Stimulated activated CD8-positive, alpha-beta memory T cell treated with anti-CD3 and anti-CD28 coated beads, Interleukin-12 subunit alpha, Interleukin-12 subunit beta, amount 100 ng/mL, for 24 hours (primary cell): ENCODE results near the gene TNS2.
"Not testable (repeated sequence)": the region's sequence is repeated elsewhere in the genome, so short reads cannot be mapped to it uniquely, and the experiment has no call there.

Source experiments
- DNase-seq: peaks from one replicate; pipeline ENCODE4 v3.0.0-alpha.2; 2020; ENCODE audit errors: extremely low read depth

TNS2 gene

GRCh38 chr12:53095596-53095895 lies 45.7 kb downstream of the TNS2 start:
- not testable (repeated sequence) for DNase-seq

- no peak for DNase-seq
Measured at GRCh38 chr12:53096089-53096741, 46.4 kb downstream of the TNS2 start.

DNA sequence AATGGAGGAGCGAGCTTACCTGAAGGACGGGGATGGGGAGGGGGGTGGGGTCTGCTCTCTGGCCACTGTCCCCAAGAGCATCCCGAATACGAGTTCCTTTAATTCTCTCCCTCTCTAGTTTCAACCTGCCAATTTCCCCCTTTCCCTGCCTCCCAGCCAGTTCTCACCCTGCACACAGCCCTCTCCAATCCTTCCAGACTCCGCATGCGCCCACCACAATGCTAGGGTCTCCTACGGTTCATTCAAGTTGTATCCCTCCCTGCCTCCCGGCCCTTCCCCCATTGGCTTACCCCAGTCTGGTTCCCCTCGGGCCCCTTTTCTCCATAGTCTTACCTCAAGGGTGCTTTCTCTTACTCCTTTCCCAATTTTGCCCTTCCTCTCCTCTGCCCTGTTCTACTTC lies 46.9 kb downstream of the TNS2 start:
- no peak for DNase-seq

- DNase-seq: no peak
Measured at GRCh38 chr12:53097207-53097563, 47.3 kb downstream of the TNS2 start.

- no peak for DNase-seq
Measured at GRCh38 chr12:53097564-53098353, 47.9 kb downstream of the TNS2 start, which contains the start of gene IGFBP6. Gene IGFBP6 (plus strand): TSS chr12:53097667. CDS start chr12:53097718, 51 bp downstream.

DNA sequence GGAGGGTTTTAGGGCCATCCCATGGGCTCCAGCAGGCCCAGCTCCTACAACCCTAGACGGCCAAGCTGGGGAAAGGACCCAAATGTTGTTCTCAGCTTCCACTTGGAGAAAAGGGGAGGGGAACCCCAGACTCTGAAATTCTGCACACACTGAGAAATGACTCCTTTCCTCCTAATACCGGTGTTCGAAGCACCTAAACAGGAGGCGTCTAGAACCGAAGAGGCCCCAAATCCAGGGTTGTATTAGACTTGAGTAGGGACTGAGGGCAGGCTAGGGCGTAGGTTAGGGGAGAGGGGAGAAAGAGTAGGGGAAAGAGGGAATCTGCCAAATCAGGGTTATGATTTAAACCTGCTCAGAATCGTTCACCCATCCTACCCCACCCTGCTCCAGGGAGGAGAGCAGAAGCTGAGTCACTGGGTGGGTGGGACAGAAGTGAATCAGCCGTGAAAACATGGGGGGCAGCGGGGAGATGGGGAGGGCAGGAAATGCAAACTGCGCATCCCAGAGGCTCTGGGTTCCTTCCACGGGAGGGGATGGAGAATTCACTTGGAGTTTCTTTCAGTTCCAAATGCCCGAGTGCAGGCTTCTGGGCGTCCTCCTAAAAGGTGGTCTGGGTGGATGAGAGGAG lies 48.6 kb downstream of the TNS2 start:
- no peak for DNase-seq

DNA sequence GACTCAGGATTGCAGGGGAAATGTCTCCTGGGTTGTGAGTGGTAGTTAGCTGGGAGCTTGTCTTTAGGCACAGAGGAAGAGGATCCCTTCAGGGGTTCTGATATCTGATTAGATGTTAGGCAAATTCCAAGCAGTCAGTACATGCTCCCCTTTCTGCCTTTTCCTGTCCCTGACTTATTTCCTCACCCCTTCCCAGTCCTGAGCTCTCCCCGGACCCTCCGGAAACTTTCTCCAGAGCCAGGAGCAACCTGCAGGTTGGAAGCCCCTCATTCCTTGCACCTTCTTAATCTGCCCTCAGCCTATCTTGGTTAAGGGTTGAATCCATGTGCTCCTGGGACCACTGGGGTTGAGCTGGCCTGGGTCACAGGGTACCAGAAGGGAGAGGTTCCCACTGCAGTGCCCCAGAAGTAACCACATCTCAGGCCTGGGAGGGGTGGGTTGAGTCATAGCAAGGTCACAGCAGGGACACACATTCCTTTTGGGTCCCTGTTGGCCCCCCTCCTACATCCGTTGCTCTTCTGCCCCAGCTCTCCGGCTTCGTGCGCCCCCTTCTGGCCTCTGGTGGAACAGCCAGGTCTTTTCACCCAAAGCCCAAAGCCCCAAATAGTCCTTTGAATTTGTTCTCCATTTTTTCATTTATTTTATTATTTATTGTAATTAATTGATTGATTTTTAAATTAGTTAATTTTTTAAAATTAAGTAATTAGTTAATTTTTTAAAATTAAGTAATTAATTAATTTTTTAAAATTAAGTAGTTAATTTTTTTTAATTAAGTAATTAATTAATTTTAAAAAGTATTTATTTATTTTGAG lies 49.4 kb downstream of the TNS2 start:
- DNase-seq: peak; percentile 76

DNA sequence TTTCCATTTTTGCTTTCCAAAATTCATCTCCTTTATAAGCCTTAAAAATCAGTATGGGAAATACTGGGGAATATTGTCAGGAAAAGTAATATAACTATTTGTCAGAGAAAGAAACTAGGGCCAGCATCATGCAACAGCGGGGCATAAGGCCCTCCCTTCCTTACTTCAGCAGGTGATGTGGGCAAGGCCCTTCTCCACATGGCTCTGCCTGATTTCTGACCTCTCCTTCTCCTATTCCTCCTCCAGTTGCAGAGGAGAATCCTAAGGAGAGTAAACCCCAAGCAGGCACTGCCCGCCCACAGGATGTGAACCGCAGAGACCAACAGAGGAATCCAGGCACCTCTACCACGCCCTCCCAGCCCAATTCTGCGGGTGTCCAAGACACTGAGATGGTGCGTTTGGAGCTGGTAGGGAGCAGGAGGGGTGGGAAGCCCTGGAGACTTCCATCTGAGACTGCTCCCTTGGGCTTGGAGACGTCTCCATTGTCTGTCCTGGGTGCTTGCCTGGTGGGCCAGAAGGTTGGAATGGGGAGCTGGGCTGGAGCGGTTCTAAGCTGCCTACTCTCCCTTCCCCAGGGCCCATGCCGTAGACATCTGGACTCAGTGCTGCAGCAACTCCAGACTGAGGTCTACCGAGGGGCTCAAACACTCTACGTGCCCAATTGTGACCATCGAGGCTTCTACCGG lies 50.7 kb downstream of the TNS2 start:
- no peak for DNase-seq

DNA sequence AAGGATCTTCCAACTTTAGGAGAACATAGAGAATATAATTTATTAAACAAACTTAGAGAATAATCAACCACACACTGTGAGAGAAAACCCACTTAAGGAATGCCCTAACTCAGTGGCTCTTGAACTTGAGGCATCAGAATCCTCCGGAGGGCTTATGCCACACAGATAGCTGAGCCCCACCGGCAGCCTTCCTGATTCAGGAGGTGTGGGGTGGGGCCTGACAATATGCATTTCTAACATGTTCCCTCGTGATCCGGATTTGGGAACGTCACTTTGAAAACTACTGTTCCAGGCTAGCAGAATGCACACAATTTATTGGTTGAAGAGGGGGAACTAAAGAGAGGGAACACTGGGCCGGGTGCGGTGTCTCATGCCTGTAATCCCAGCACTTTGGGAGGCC lies 51.4 kb downstream of the TNS2 start:
- no peak for DNase-seq

DNA sequence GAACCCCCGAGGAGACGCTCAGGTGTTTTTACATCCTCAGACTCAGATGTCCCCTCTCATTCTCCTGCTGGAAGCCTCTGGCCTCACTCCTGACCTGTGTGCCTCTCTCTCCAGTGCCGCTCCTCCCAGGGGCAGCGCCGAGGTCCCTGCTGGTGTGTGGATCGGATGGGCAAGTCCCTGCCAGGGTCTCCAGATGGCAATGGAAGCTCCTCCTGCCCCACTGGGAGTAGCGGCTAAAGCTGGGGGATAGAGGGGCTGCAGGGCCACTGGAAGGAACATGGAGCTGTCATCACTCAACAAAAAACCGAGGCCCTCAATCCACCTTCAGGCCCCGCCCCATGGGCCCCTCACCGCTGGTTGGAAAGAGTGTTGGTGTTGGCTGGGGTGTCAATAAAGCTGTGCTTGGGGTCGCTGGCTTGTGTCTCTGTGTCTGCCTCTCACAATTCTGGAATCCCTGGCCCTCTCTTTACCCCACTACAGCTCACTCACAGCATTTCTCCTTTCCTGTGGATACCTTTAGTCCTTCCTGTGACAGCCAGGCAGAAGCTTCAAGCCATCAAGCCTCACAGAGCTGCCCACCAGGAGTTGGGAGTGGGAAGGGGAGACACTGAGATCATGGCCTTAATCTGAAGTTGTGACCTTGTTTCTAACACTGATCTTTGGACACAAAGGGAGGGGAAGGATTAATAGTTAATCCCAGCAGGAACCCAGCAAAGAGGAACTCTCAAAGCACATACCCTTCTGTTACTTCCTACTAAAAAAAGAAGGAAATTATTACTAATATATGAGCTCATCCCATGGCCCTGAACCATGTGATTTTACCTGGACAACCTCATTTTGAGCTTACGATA lies 52.3 kb downstream of the TNS2 start:
- no peak for DNase-seq

DNA sequence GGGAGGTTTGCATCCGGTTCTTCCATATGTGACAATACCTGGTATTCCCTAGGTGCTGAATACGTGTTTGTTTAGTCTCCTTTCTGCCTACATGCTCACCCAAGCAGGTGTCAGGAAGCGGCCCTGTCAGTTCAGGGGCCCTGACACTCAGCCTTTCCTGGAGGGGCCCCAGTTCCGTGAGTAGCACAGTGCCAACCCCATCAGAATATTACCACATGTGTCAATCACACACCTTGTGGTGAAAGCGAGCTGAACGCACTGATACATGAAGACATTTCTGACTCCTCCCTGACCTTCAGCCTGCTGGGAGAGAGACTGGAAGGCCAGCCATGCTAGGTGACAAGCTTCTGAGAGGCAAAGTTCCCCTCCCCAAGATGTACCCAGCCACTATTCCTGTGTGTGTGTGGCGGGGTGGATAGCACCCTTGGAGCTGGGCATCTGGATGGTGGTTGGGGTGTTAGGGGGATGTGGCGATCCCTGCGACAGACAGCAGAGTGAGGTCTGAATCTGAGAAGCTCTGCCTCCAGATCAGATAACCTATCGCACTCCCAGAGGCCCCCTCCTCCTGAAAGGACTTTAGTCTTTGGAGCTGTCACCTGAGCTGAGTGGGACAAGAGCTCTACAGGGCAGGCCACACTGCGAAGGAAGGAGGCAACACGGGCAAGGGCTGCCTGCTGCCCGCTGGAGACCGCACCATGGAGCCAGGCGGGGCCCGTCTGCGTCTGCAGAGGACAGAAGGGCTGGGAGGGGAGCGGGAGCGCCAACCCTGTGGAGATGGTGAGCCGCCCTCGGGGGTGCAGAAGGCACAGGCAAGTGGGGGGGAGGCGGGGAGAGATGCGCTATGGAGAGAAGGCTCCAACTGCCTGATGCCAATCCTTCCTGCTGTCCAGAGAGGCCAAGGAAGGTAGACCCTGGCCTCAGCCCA lies 53.3 kb downstream of the TNS2 start, which contains the start of gene SOAT2:
SOAT2 (plus strand) TSS at position 604 of the 925 bp plus-strand sequence; CDS start at position 696, 92 bp downstream.
- DNase-seq: peak; percentile 31

DNA sequence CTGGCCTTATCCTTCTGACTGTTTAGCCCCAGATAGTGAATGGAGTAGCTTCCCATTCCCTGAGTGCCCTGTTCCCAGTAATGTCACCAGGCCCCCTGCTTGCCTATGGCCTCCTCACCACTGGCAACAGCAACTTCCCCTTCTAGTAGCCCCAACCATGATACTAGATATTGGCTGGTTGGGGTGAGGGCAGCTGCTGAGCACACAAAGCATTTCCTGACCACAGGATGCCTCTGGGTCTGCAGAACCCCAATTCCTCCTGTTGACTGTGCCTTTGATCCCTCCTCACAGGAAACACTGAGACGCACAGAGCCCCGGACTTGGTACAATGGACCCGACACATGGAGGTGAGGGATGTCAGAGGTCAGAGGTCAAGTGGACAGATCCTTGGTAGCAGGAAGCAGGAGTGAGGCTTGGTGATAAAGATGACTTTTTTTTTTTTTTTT lies 54.0 kb downstream of the TNS2 start:
- DNase-seq: no peak

GRCh38 chr12:53105256-53105655 lies 55.4 kb downstream of the TNS2 start:
- DNase-seq: no peak

DNA sequence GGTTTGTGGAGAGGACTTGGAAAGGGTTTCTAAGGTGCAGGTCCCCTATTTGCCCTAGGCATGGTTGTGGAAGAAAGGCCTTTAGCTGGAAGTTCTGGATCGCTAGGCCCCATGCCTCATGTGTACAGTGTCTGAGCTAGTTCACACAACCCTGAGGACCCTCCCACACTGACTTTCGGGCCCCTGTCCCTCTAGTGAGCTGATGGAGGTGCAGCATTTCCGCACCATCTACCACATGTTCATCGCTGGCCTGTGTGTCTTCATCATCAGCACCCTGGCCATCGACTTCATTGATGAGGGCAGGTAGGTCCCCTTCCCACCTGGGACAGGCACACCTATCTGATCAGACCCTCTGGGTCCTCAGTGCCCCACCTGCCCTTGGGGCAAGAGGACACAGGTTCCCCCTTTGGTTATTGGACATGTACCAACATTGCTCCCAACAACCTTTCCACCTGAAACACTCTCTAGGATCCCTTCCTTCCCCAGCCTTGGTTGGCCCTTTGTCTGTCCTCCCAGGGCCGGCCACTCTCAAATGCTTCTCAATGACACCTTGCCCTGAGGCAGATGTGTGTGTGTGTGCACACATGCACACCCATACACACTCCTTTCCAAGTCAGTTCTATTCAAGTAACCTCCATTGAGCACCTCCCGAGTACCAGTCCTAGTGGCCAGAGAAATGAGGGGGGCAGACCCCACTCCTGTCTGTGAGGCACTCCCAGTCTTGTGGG lies 56.0 kb downstream of the TNS2 start:
- no peak for DNase-seq

- DNase-seq: no peak
Measured at GRCh38 chr12:53107122-53107521, 57.3 kb downstream of the TNS2 start.

- DNase-seq: not testable (repeated sequence)
Measured at GRCh38 chr12:53112431-53112830, 62.6 kb downstream of the TNS2 start.

DNA sequence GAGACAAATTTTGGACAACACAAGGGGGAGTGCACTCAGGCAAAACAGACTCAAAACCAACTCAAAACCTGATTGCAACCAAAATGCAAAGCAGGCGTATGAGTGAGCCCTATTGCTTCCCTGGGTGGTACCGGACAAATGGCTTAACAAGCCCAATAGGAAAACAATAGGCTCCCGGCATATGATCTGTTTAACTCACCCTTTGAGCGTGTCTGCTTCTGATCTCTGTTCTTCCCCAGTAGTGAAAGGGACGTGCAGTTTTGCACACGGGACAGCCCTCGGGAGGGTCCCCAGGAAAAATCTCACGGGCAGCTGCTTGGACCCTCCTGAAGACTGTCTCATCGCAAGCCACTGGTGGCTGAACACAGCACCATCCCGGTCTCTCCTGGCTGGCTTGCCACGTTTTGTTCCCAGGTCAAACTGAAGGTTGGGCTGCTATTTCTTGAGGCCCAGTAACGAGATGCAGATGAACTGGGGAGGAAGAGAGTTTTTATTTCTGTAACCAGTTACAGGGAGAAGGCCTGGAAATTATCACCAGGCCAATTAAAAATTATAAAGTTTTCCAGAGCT lies 63.4 kb downstream of the TNS2 start:
- no peak for DNase-seq

DNA sequence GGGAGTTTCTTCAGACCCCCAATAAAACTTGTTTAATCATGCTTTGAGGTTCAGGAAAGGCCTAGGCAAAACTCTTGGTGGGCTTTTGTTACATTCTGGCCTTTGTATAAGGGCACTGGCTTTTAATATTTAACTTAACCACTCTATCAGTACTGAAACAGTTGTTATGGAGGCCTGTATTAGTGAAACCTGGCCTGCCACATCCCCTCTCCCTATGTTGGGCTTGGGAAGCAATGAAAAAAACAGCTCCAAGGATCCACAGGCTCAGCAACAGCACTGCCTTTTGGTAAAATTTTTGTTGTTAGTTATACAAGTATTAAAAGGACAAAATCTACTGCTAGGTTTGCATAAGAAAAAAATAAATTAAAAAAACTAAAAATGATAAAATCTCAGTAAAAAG lies 64.1 kb downstream of the TNS2 start:
- DNase-seq: no peak
